Cortex of kidney (tissue), 1 donor: ENCODE measurements around the gene TOMM20.

Source experiments
- DNase-seq: peaks from one replicate; lab custom pipeline; 2025; lab: John Stamatoyannopoulos, UW

TOMM20 gene

DNA sequence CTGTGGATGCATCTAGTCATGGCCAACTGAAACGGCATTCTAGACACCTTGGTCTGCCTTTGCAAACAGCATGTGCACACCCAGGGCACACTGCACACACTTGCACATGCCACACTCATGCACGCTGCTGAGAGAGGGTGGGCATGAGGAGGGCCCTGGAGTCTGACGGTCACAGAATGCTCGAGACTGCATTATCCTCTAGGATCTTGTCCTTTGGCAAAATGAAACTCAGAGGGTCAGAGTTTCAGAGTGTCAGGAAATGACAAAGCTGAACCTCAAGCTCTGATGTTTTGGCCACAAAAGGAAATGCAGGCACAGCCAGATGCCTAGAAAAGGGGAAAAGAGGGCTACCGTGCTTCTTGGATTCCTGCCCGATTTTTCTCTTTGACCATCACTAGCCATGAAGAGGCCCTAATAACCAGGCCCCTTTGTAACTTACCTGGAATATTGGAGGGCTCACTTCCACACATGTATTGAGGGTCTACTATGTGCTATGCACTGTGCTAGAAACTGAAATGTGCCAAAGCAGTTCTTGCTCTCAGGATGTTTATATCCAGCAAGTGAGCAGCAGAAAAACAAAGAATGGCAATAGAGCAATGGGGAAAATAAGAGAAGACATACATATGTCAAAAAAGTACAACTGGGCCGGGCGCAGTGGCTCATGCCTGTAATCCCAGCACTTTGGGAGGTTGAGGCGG is 65.4 kb downstream of the TOMM20 start:
- DNase-seq: no peak

DNA sequence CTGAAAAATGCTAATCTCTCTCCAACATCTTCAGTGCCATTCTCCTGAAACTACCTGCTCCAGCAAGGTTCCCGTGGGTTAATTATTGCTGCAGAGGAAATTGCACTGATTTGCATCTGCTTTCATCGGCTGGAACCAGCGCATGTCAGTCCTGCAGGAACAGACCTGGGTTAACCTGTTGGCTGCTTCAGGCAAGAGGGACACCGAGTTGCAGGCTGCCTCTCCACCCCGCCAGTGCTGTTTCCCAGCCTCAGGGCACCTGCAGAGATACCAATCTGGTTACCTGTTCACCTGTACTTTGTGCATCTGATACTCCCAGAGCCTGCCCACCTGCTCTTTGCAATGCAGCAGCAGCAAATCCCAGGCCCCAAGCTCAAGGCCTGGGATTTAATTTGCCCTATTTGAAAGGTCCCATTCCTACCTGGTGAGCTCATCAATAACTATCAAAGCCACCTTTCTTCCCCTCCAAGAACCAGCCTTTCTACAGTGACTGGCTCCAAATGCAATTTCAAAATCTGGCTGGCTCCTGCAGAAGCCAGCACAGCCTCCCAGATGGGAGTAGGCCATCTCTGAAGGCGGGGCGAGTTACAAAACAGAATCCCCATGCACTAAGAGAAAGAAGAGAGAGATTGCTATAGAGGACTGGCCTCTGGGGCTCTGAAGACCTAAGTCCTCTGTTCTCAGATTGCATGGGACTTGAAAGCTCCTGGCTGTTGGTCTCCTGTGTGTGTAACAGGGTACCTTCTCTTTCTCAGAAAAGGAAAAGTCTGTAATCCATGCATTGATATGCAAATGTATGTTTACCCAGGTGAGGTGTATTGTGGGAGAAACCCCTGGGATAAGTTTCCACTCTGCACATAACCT is 67.8 kb downstream of the TOMM20 start:
- no peak for DNase-seq
